Transverse colon (tissue), 4 donors: ENCODE data around the gene MEGF9. TPM values are rescaled to one million over a fixed set of nuclear protein-coding genes. Genes with fewer than 3 reads are reported as not detected.

ENCODE experiments used
- DNase-seq: peaks from one replicate; pipeline ENCODE4 v3.0.0-alpha.2; 2019
- H3K27ac ChIP-seq, 4 donors: fragments of 200-600 bp; sonication (generic); 2 replicates each; pipeline ENCODE4 v1.5.1; 2016 to 2018; ENCODE audit warnings: inconsistent platforms in 4 of 4
- H3K27me3 ChIP-seq: fragments of 200-600 bp; sonication (generic); 2 replicates; pipeline ENCODE4 v1.5.1; 2017; ENCODE audit warnings: inconsistent platforms
- H3K36me3 ChIP-seq, 4 donors: fragments of 200-600 bp; sonication (generic); 2 replicates each; pipeline ENCODE4 v1.5.1; 2017 to 2019; ENCODE audit warnings: inconsistent platforms in 4 of 4
- H3K4me1 ChIP-seq, 4 donors: fragments of 200-600 bp; sonication (generic); 2 replicates each; pipeline ENCODE4 v1.5.1; 2017 to 2020; ENCODE audit warnings: inconsistent platforms in 4 of 4
- H3K4me3 ChIP-seq, 4 donors: fragments of 200-600 bp; sonication (generic); 1 replicate in 1 of 4; 2 replicates in 3 of 4; pipeline versions ENCODE4 v1.5.1 to v1.6.1; 2017 to 2019; ENCODE audit warnings: inconsistent platforms in 4 of 4
- H3K9me3 ChIP-seq, 2 donors: fragments of 200-600 bp; sonication (generic); 2 replicates each; pipeline ENCODE4 v1.5.1; 2017 to 2019; ENCODE audit warnings: inconsistent platforms in 2 of 2
- EP300 ChIP-seq: sonication (generic); formaldehyde crosslinking; IDR thresholded peaks from one replicate; pipeline ENCODE4 v1.6.1; 2017; ENCODE audit warnings: antibody characterized with exemption, low read depth
- POLR2A ChIP-seq: fragments of 450-650 bp; IDR thresholded peaks from one replicate; pipeline ENCODE4 v1.6.1; 2016; ENCODE audit warnings: antibody characterized with exemption, mild to moderate bottlenecking, moderate library complexity
- POLR2AphosphoS5 ChIP-seq, 3 donors: sonication (generic); formaldehyde crosslinking; IDR thresholded peaks; one replicate each; pipeline ENCODE4 v1.6.1; 2016; ENCODE audit warnings: antibody characterized with exemption in 3 of 3
- WGBS, 2 donors: methylation state at CpG; one replicate each; pipeline ENCODE4 v1.1.5; 2018; ENCODE audit warnings: low coverage in 1 of 2; 5-methylcytosine and 5-hydroxymethylcytosine counted together
- in situ Hi-C, 4 donors: fragments of 200-750 bp; cut with MboI; loops; one replicate each; pipeline versions ENCODE4 v1.15.0 to v1.15.1; 2017; ENCODE audit warnings: low sequenced_read_pairs in 3 of 4, low pct_ligation_motif_present in 1 of 4, low pct_unique_long_range_greater_than_20kb in 1 of 4
- intact Hi-C: fragments of 100-400 bp; cut with DNase I; formaldehyde crosslinking; loops from one replicate; pipeline ENCODE4 v1.15.1; 2023; ENCODE audit warnings: low total_unique reads
- total RNA-seq, 4 donors: library from RNA; depleted of rRNA; stranded (reverse); fragments of >200 nt; gene quantifications; one replicate each; pipeline ENCODE4 v1.1.0, GENCODE V29; 2016
- TF ChIP-seq, protein P1 (sequence below), 5 experiments: fragments of 200-600 bp in 3 of 5; fragments of 450-650 bp in 2 of 5; sonication (generic) in 3 of 5; IDR thresholded peaks; 1 replicate in 2 of 5; 2 replicates in 3 of 5; pipeline ENCODE4 v1.5.1; 2016 to 2017; ENCODE audit warnings: antibody characterized with exemption in 5 of 5, inconsistent platforms in 3 of 5, mild to moderate bottlenecking in 2 of 5, moderate library complexity in 1 of 5

MEGF9 gene
- total RNA-seq, 4 donors from 2014 or later, result 6.7 to 17.9 (median 12.7) TPM

DNA sequence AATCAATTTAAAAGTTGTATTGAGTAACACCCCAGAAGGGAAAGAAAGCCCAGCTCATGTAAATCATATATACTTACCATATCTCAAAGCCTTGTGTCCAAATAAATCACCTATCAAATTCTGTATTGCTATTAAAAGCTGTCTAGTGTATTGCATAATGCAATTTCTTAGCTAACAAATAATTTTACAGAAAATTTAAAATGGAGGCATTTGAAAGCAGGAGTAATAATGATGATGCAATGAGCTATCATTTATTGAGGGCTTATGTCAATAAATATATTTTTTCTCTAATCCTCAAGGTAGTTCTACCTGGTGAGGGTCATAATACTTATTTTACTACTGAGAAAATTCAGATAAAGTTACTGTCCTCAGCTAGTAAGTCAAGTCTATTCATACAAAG lies 91.5 kb downstream of the MEGF9 start:
- Histone ChIP-seq H3K9me3 (no peaks in the 10 kb centered on the region), H3K4me3 (no peak overlapping the region), H3K36me3 (no peaks in the 10 kb centered on the region), H3K27me3 (no peaks in the 10 kb centered on the region), H3K27ac (no peak overlapping the region), H3K4me1 (peaks cover 0 to 9% (median 0%) of the 10 kb centered on the region in 4 donors)
- in situ Hi-C loops, result no loop called here
- intact Hi-C loops, result no loop called here
- TF ChIP-seq, protein P1, sequence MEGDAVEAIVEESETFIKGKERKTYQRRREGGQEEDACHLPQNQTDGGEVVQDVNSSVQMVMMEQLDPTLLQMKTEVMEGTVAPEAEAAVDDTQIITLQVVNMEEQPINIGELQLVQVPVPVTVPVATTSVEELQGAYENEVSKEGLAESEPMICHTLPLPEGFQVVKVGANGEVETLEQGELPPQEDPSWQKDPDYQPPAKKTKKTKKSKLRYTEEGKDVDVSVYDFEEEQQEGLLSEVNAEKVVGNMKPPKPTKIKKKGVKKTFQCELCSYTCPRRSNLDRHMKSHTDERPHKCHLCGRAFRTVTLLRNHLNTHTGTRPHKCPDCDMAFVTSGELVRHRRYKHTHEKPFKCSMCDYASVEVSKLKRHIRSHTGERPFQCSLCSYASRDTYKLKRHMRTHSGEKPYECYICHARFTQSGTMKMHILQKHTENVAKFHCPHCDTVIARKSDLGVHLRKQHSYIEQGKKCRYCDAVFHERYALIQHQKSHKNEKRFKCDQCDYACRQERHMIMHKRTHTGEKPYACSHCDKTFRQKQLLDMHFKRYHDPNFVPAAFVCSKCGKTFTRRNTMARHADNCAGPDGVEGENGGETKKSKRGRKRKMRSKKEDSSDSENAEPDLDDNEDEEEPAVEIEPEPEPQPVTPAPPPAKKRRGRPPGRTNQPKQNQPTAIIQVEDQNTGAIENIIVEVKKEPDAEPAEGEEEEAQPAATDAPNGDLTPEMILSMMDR (IDR thresholded peaks at IDR 0.05), result no peak
- TF ChIP-seq EP300 (no peak), POLR2A (no peak), POLR2AphosphoS5 (IDR thresholded peaks at IDR 0.05) (no peak)
- no peak for DNase-seq

DNA sequence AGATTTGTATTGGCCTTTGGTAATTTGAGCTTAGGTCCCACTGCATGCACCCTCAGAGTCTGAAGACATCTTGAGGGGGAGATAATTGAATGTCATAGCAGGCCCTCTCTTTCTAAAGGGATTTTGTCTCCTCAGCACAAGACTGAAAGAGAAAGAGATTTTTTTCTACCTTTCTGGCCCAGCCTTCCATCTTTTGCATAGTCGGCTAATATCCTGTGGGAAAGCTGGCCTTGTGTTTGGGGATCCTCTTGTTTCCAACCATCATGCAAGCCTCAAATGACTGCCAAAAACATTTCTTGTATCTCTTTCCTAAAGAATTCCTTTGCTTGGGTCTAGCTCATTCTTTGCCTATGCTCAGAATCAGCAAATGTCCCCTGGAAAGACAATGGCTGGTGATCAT lies 92.3 kb downstream of the MEGF9 start:
- Histone ChIP-seq H3K27ac (no peak overlapping the region), H3K4me3 (no peak overlapping the region), H3K4me1 (peaks cover 0 to 7% (median 0%) of the 10 kb centered on the region in 4 donors), H3K36me3 (no peaks in the 10 kb centered on the region), H3K9me3 (no peaks in the 10 kb centered on the region), H3K27me3 (no peaks in the 10 kb centered on the region)
- DNase-seq, result no peak
- 100% methylated on average over 1 of the region's 1 CpG; no CpG with 5 or more reads in 1 of the 2 donors for WGBS, 2 donors
- no peak for TF ChIP-seq POLR2AphosphoS5 (IDR thresholded peaks at IDR 0.05)
- TF ChIP-seq, protein P1 (IDR thresholded peaks at IDR 0.05), result no peak
- no peak for TF ChIP-seq POLR2A
- no peak for TF ChIP-seq EP300
- intact Hi-C loops (no loop called here), in situ Hi-C loops (no loop called here)

DNA sequence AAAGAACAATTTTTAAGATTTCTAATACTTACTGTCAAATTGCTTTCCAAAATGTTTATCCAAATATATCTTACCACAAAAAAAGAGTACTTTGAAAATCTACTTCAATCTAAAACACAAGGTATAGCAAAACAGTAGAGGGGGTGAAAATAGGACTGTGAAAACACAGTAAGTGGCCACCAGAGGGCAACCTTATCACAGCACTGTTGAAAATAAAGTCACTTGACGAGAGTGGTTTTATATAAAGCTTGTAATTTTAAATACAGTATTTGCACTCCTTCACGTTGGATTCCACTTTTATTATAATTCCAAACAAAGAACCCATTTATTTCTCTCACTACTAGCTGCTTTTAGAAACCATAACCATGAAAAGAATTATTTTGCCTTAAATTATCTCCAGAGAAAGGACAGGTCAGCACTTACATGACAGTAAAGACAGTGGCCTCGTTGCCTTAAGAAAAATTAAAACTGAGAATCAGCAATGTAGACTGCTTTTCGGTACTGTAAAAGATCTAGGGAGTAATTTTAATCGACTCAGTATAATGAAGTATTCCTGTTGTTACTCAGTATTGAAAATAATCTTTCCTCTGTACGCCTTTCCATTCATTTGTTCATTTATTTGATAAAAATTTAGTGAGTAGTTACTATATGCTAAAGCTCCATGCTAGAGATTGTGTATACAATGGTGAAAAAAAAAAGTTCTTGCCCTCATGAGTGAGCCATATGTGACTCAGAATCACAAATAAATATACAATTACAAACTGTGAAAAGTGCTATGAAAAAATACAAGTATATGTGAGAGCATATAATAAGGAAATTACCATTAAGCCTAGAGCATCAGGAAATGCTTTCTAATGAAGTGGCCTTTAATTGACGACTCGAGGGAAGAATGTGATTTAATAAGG lies 94.3 kb downstream of the MEGF9 start:
- no peaks in the 10 kb centered on the region for H3K27me3 ChIP-seq
- 44 to 53% methylated on average over 8 of the region's 8 CpGs for WGBS, 2 donors
- peak; percentile 55 for DNase-seq
- H3K27ac ChIP-seq, result no peak overlapping the region
- peaks cover 0 to 5% (median 0%) of the 10 kb centered on the region in 4 donors for H3K36me3 ChIP-seq
- H3K4me1 ChIP-seq, result peaks cover 0 to 3% (median 0%) of the 10 kb centered on the region in 4 donors
- intact Hi-C loops (no loop called here), in situ Hi-C loops (no loop called here)
- TF ChIP-seq EP300 (no peak), POLR2A (no peak), POLR2AphosphoS5 (IDR thresholded peaks at IDR 0.05) (no peak)
- TF ChIP-seq, protein P1 (IDR thresholded peaks at IDR 0.05), result peak; percentile 65 to 87 (median 82)
- H3K9me3 ChIP-seq, result no peaks in the 10 kb centered on the region
- H3K4me3 ChIP-seq, result no peak overlapping the region

- Histone ChIP-seq H3K4me1 (peaks cover 0 to 3% (median 0%) of the 10 kb centered on the region in 4 donors), H3K27ac (no peak overlapping the region), H3K4me3 (no peak overlapping the region), H3K36me3 (peaks cover 0 to 5% (median 0%) of the 10 kb centered on the region in 4 donors), H3K27me3 (no peaks in the 10 kb centered on the region), H3K9me3 (no peaks in the 10 kb centered on the region)
- in situ Hi-C loops, result no loop called here
- intact Hi-C loops, result no loop called here
- no peak for TF ChIP-seq POLR2A
- TF ChIP-seq EP300, result no peak
- TF ChIP-seq, protein P1 (IDR thresholded peaks at IDR 0.05), result no peak
- TF ChIP-seq POLR2AphosphoS5 (IDR thresholded peaks at IDR 0.05), result no peak
- DNase-seq, result no peak
Observed at GRCh38 chr9:120616966-120617935, 97.0 kb downstream of the MEGF9 start.
